IMR-90 (cell line): ENCODE results near the gene BTG3. TPM values are rescaled to one million over a fixed set of nuclear protein-coding genes. Genes with fewer than 3 reads are reported as not detected.

Experiments
- ATAC-seq: fragments of 200-7000 bp; cut with Tn5 transposase; 2 replicates; pipeline ENCODE4 v1.9.1; 2020; ENCODE audit warnings: low read depth, mild to moderate bottlenecking, moderate library complexity
- BruUV-seq: library from RNA; stranded (reverse); fragments of 400-500 nt; replicated peaks from 2 replicates; lab custom pipeline; 2021; lab: Mats Ljungman, UMichigan
- CTCF ChIA-PET: fragments of 300-600 bp; formaldehyde crosslinking; extraction: SDS; loops from one replicate; lab custom pipeline; 2021; ENCODE audit warnings: antibody characterized with exemption; lab: Yijun Ruan, JAX
- POLR2A ChIA-PET: fragments of 300-600 bp; sonication (Branson Sonifier 250); formaldehyde crosslinking; loops from one replicate; lab custom pipeline; 2022; ENCODE audit warnings: antibody characterized with exemption; ENCODE audit not compliant: unreplicated experiment; lab: Charles Lee
- DNase-seq: peaks from one replicate; pipeline ENCODE4 v3.0.0; 2013
- H2AFZ ChIP-seq: replicated peaks from 2 replicates; pipeline ENCODE3; 2013; ENCODE audit warnings: low read length, mild to moderate bottlenecking; ENCODE audit not compliant: poor library complexity
- H2AK5ac ChIP-seq: 2 replicates; pipeline ENCODE4 v1.6.1; 2013; ENCODE audit warnings: low read depth, low read length, inconsistent platforms
- H2AK9ac ChIP-seq: replicated peaks from 2 replicates; pipeline ENCODE3; 2013; ENCODE audit warnings: mild to moderate bottlenecking, low read depth, low read length, moderate library complexity; ENCODE audit not compliant: poor library complexity
- H2BK120ac ChIP-seq: 2 replicates; pipeline ENCODE4 v1.6.1; 2013; ENCODE audit warnings: low read depth, low read length, inconsistent platforms
- H2BK15ac ChIP-seq: 3 replicates; pipeline ENCODE4 v1.6.1; 2013; ENCODE audit warnings: low read depth, low read length, inconsistent platforms
- H2BK20ac ChIP-seq: 2 replicates; pipeline ENCODE4 v1.6.1; 2013; ENCODE audit warnings: low read depth, mild to moderate bottlenecking, inconsistent platforms, low read length, moderate library complexity
- H2BK5ac ChIP-seq: 2 replicates; pipeline ENCODE4 v1.6.1; 2013; ENCODE audit warnings: mild to moderate bottlenecking, low read depth, low read length, inconsistent platforms; ENCODE audit not compliant: poor library complexity, severe bottlenecking
- H3K14ac ChIP-seq: replicated peaks from 2 replicates; pipeline ENCODE4 v1.6.1; 2013; ENCODE audit warnings: low read depth, low read length, inconsistent platforms
- H3K18ac ChIP-seq: 2 replicates; pipeline ENCODE4 v1.6.1; 2013; ENCODE audit warnings: low read depth, low read length, control low read depth
- H3K23ac ChIP-seq: 2 replicates; pipeline ENCODE4 v1.6.1; 2013; ENCODE audit warnings: low read depth, low read length, inconsistent platforms
- H3K27ac ChIP-seq: 2 replicates; pipeline ENCODE4 v1.5.1; 2013; ENCODE audit warnings: mild to moderate bottlenecking, control low read depth, low read length; ENCODE audit not compliant: insufficient read depth
- H3K27me3 ChIP-seq: 2 replicates; pipeline ENCODE4 v1.6.1; 2013; ENCODE audit warnings: low read length; ENCODE audit not compliant: control insufficient read depth, insufficient read depth
- H3K36me3 ChIP-seq: 2 replicates; pipeline ENCODE4 v1.6.1; 2013; ENCODE audit warnings: low read length, mixed read lengths; ENCODE audit not compliant: control insufficient read depth, insufficient read depth
- H3K4ac ChIP-seq: 2 replicates; pipeline ENCODE4 v1.6.1; 2013; ENCODE audit warnings: low read depth, low read length, inconsistent platforms
- H3K4me1 ChIP-seq: 2 replicates; pipeline ENCODE4 v1.6.1; 2013; ENCODE audit warnings: low read length, mixed read lengths; ENCODE audit not compliant: control insufficient read depth, insufficient read depth
- H3K4me2 ChIP-seq: 2 replicates; pipeline ENCODE4 v1.6.1; 2013; ENCODE audit warnings: low read depth, mild to moderate bottlenecking, control low read depth, low read length, moderate library complexity
- H3K4me3 ChIP-seq: 2 replicates; pipeline ENCODE4 v1.5.1; 2013; ENCODE audit warnings: low read depth, mild to moderate bottlenecking, control low read depth, low read length, moderate library complexity; ENCODE audit not compliant: insufficient read depth
- H3K56ac ChIP-seq: 2 replicates; pipeline ENCODE4 v1.6.1; 2013; ENCODE audit warnings: low read length, inconsistent platforms; ENCODE audit not compliant: insufficient read depth; ENCODE audit errors: extremely low read depth
- H3K79me1 ChIP-seq, 2 experiments: 2 replicates each; pipeline ENCODE4 v1.6.1; 2013; ENCODE audit warnings: low read length in 2 of 2, inconsistent platforms in 1 of 2, low read depth in 1 of 2
- H3K9ac ChIP-seq: 2 replicates; pipeline ENCODE4 v1.6.1; 2013; ENCODE audit warnings: low read depth, low read length, control low read depth
- H3K9me1 ChIP-seq: 2 replicates; pipeline ENCODE4 v1.6.1; 2013; ENCODE audit warnings: low read length, inconsistent platforms; ENCODE audit not compliant: insufficient read depth
- H3K9me3 ChIP-seq: 2 replicates; pipeline ENCODE4 v1.6.1; 2013; ENCODE audit warnings: low read length; ENCODE audit not compliant: control insufficient read depth, insufficient read depth
- H4K20me1 ChIP-seq: 2 replicates; pipeline ENCODE4 v1.6.1; 2013; ENCODE audit warnings: low read length, inconsistent platforms; ENCODE audit not compliant: insufficient read depth
- H4K5ac ChIP-seq: 2 replicates; pipeline ENCODE4 v1.6.1; 2013; ENCODE audit warnings: mild to moderate bottlenecking, low read depth, low read length, control low read depth
- H4K8ac ChIP-seq, 2 experiments: 2 replicates each; pipeline ENCODE4 v1.6.1; 2013; ENCODE audit warnings: low read depth in 2 of 2, low read length in 2 of 2, control low read depth in 1 of 2, inconsistent platforms in 1 of 2
- H4K91ac ChIP-seq: 2 replicates; pipeline ENCODE4 v1.6.1; 2013; ENCODE audit warnings: low read depth, low read length, inconsistent platforms; ENCODE audit not compliant: insufficient read depth
- FOS ChIP-seq: fragments of 150-350 bp; IDR thresholded peaks from 2 replicates; pipeline ENCODE4 v1.6.1; 2016; ENCODE audit warnings: low read depth, low read length
- WGBS, 2 experiments: methylation state at CpG; one replicate each; pipeline versions ENCODE4 v1.1.5 to v1.1.7; 2013; ENCODE audit warnings: missing lambda C conversion rate in 2 of 2; ENCODE audit not compliant: insufficient read length in 1 of 2; ENCODE audit errors: extremely low coverage in 2 of 2; 5-methylcytosine and 5-hydroxymethylcytosine counted together
- dilution Hi-C: fragments of 300-500 bp; cut with HindIII; formaldehyde crosslinking; loops from one replicate; pipeline ENCODE4 v1.14.3; 2018; ENCODE audit warnings: low sequenced_read_pairs; ENCODE audit not compliant: unreplicated experiment
- in situ Hi-C: fragments of 300-500 bp; cut with MboI; formaldehyde crosslinking; loops from 3 replicates; pipeline ENCODE4 v1.14.3; 2019; ENCODE audit warnings: low sequenced_read_pairs, inconsistent platforms, mixed read lengths
- intact Hi-C: fragments of 100-400 bp; cut with micrococcal nuclease; formaldehyde crosslinking; loops from 2 replicates; pipeline ENCODE4 v1.10.0; 2022
- polyA plus RNA-seq, 3 experiments: library from polyadenylated mRNA; depleted of rRNA; stranded (reverse); fragments of >200 nt; gene quantifications; 2 replicates each; pipeline ENCODE4 v1.2.3, GENCODE V29; 2012; ENCODE audit warnings: low replicate concordance in 1 of 3
- total RNA-seq: library from RNA; depleted of rRNA; stranded (reverse); fragments of >200 nt; gene quantifications from 2 replicates; pipeline ENCODE4 v1.2.3, GENCODE V29; 2012

The BTG3 gene
- total and polyA plus RNA-seq, 2 of the 4 experiments (the other 2 are of a cell fraction): 22.4 to 38.1 TPM

DNA sequence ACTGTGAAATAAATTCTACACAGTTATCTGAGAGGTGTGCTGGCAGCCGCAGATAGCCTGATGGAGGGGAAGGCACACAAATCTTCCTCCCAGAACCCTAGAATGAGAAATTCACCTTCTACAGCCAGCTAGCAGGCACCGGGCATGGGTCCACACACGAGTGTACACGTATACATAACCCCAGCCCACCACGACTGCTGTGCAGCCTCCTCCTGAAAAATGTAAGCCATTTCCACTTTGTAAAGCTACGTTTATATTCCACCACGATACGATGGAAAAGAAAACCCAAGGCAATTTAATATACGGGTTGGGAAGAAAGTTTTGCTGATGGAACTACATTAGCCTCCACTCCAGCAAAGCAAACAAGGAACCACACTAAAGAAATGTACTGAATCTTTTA is 1.8 kb downstream of the BTG3 start:
- CTCF ChIA-PET: interaction anchor here (0.6 to 0.7 kb wide), 2 partner anchors 12 to 22 kb away, joined by 3 read pairs; no protein-coding TSS in a partner anchor
- peak overlapping the region; percentile 29 to 62; a peak in 3 of 4 replicates for H4K8ac ChIP-seq
- in situ Hi-C loops: no loop called here
- intact Hi-C loops: loop anchor here (5.0 to 10.0 kb wide), 2 partner anchors 234 to 914 kb away; no protein-coding TSS in a partner anchor
- POLR2A ChIA-PET: no interaction called here
- no peaks in the 10 kb centered on the region for H3K9me3 ChIP-seq
- H2AFZ ChIP-seq: peak overlapping the region; percentile 35
- H3K9ac ChIP-seq: peak overlapping the region; percentile 85
- TF ChIP-seq FOS: no peak
- no peak overlapping the region for H2BK20ac ChIP-seq
- peak overlapping the region; percentile 11; the same call in 1 of the 2 replicates for H4K5ac ChIP-seq
- H2BK120ac ChIP-seq: no peak overlapping the region
- H3K23ac ChIP-seq: peak overlapping the region; percentile 79; the same call in 1 of the 2 replicates
- H2AK9ac ChIP-seq: peak overlapping the region; percentile 65
- DNase-seq: peak; percentile 11
- H3K9me1 ChIP-seq: peaks cover 3% of the 10 kb centered on the region
- no CpG with 5 or more reads among the region's 9 CpGs for WGBS, 2 experiments
- no peak overlapping the region for H2BK15ac ChIP-seq
- H3K4me3 ChIP-seq: peak overlapping the region; percentile 71
- H3K4me1 ChIP-seq: peaks cover 4% of the 10 kb centered on the region
- H4K20me1 ChIP-seq: no peaks in the 10 kb centered on the region; the same call in none of the 2 replicates
- no peaks in the 10 kb centered on the region for H3K27me3 ChIP-seq
- peaks cover 10 to 12% of the 10 kb centered on the region in 2 experiments; a peak in 3 of 4 replicates for H3K79me1 ChIP-seq
- H3K56ac ChIP-seq: peak overlapping the region; percentile 30
- H3K18ac ChIP-seq: peak overlapping the region; percentile 4; the same call in 1 of the 2 replicates
- H4K91ac ChIP-seq: no peak overlapping the region
- no peak overlapping the region for H2AK5ac ChIP-seq
- no TSS peak for BruUV-seq
- H3K14ac ChIP-seq: peak overlapping the region; percentile 30
- ATAC-seq: no peak
- dilution Hi-C loops: no loop called here
- peaks cover 8% of the 10 kb centered on the region for H3K36me3 ChIP-seq
- peak overlapping the region; percentile 7; the same call in 1 of the 2 replicates for H3K4ac ChIP-seq
- H2BK5ac ChIP-seq: peak overlapping the region; percentile 57
- H3K4me2 ChIP-seq: peak overlapping the region; percentile 87
- H3K27ac ChIP-seq: peak overlapping the region; percentile 74
